Ovary (tissue), 9 donors: ENCODE results near the gene DIABLO. TPM values are rescaled to one million over a fixed set of nuclear protein-coding genes. Genes with fewer than 3 reads are reported as not detected.

Source experiments
- DNase-seq, 5 donors: peaks; one replicate each; pipeline ENCODE4 v3.0.0-alpha.2; 2019 to 2020
- H3K27ac ChIP-seq, 2 donors: fragments of 200-600 bp; one replicate each; pipeline versions ENCODE4 v1.5.1 to v1.8.0; 2019 to 2022
- H3K27me3 ChIP-seq: fragments of 200-600 bp; one replicate; pipeline ENCODE4 v1.8.0; 2022
- H3K36me3 ChIP-seq: fragments of 200-600 bp; sonication (generic); one replicate; pipeline ENCODE4 v1.5.1; 2019
- H3K4me1 ChIP-seq: one replicate; pipeline ENCODE4 v1.8.1; 2013; ENCODE audit warnings: mild to moderate bottlenecking, moderate library complexity; ENCODE audit not compliant: insufficient read depth
- H3K4me3 ChIP-seq: fragments of 200-600 bp; sonication (generic); one replicate; pipeline ENCODE4 v1.5.1; 2017
- H3K9me3 ChIP-seq, 2 donors: fragments of 200-600 bp in 1 of 2; sonication (generic) in 1 of 2; one replicate each; pipeline versions ENCODE4 v1.5.1 to v1.8.1; 2013 to 2019; ENCODE audit warnings: mild to moderate bottlenecking in 1 of 2, moderate library complexity in 1 of 2
- CTCF ChIP-seq, 3 donors: fragments of 450-650 bp in 2 of 3; fragments of 200-600 bp in 1 of 3; IDR thresholded peaks; one replicate each; pipeline versions ENCODE4 v1.5.1 to v1.8.0; 2016 to 2022; ENCODE audit warnings: antibody characterized with exemption in 3 of 3, mild to moderate bottlenecking in 1 of 3
- EP300 ChIP-seq: sonication (generic); formaldehyde crosslinking; IDR thresholded peaks from one replicate; pipeline ENCODE4 v1.6.1; 2017; ENCODE audit warnings: antibody characterized with exemption
- POLR2A ChIP-seq: fragments of 450-650 bp; IDR thresholded peaks from one replicate; pipeline ENCODE4 v1.6.1; 2017; ENCODE audit warnings: antibody characterized with exemption, mild to moderate bottlenecking, moderate library complexity
- WGBS, 3 donors: extraction: QIAGEN DNeasy Blood & Tissue Kit in 1 of 3; methylation state at CpG; one replicate each; pipeline versions ENCODE4 v1.1.5 to v1.1.7; 2013 to 2017; 5-methylcytosine and 5-hydroxymethylcytosine counted together
- intact Hi-C, 4 donors: fragments of 100-400 bp; cut with DNase I; formaldehyde crosslinking; loops; one replicate each; pipeline versions ENCODE4 v1.11.0 to v1.15.1; 2022 to 2023
- polyA plus RNA-seq, 2 donors: library from polyadenylated mRNA; stranded (reverse); fragments of 200-250 nt in 1 of 2; fragments of 350-450 nt in 1 of 2; fragmentation: Illumina TruSeq in 1 of 2; extraction: RNeasy Lipid Tissue Mini Kit (QIAGEN cat#74804) in 1 of 2; gene quantifications; one replicate each; pipeline ENCODE4 v1.2.3, GENCODE V29; 2013 to 2014
- total RNA-seq, 7 donors: library from RNA; depleted of rRNA in 2 of 7; stranded (reverse); fragments of >200 nt in 2 of 7; fragmentation: NEBNext Ultra II Directional in 3 of 7; extraction: Animal tissue kit (Norgen Biotek cat#: 25700) in 3 of 7; gene quantifications; one replicate each; pipeline versions ENCODE4 v1.1.0 to v1.2.4, GENCODE V29; 2016 to 2023
- donor health status: DM: no; HTN: no; CAD: no; lungs with moderate emphysema.
- donor health status: DM: no; HTN: no; CAD: no.
- donor health status: Bipolar disorder and iron deficiency.
- donor health status: DM: yes; HTN: yes; CAD: no.
- donor health status: DM: no; HTN: no; CAD: no.
- donor health status: DM: yes; HTN: yes; CAD: no.

The DIABLO gene
- total and polyA plus RNA-seq, 9 donors = 35.9 to 92.1 (median 41.1) TPM

- H3K4me3 ChIP-seq = no peak overlapping the region
- intact Hi-C loops = no loop called here
- no peak overlapping the region for H3K27ac ChIP-seq
- H3K4me1 ChIP-seq = no peaks in the 10 kb centered on the region
- H3K9me3 ChIP-seq = no peaks in the 10 kb centered on the region
- 81 to 89% (median 86%) methylated on average over 7 of the region's 7 CpGs for WGBS, 3 donors
- H3K27me3 ChIP-seq = no peaks in the 10 kb centered on the region
- no peaks in the 10 kb centered on the region for H3K36me3 ChIP-seq
- no peak for TF ChIP-seq CTCF (IDR thresholded peaks at IDR 0.05)
- TF ChIP-seq EP300 = no peak
- no peak for TF ChIP-seq POLR2A
- DNase-seq = no peak
These were observed 9.9 kb upstream of the DIABLO start for GRCh38 chr12:122235741-122236140.

- Histone ChIP-seq H3K9me3 (no peaks in the 10 kb centered on the region), H3K4me3 (no peak overlapping the region), H3K36me3 (no peaks in the 10 kb centered on the region), H3K4me1 (no peaks in the 10 kb centered on the region), H3K27ac (no peak overlapping the region), H3K27me3 (no peaks in the 10 kb centered on the region)
- TF ChIP-seq EP300 = no peak
- TF ChIP-seq CTCF (IDR thresholded peaks at IDR 0.05) = no peak
- TF ChIP-seq POLR2A = no peak
- no peak for DNase-seq
- intact Hi-C loops = no loop called here
- 90 to 98% (median 94%) methylated on average over 10 of the region's 10 CpGs for WGBS, 3 donors
These were observed 6.8 kb upstream of the DIABLO start for GRCh38 chr12:122232691-122233090.

- intact Hi-C loops = no loop called here
- no peaks in the 10 kb centered on the region for H3K27me3 ChIP-seq
- TF ChIP-seq CTCF (IDR thresholded peaks at IDR 0.05) = no peak
- no peak for TF ChIP-seq EP300
- TF ChIP-seq POLR2A = no peak
- H3K36me3 ChIP-seq = no peaks in the 10 kb centered on the region
- peaks cover 7% of the 10 kb centered on the region for H3K4me1 ChIP-seq
- H3K9me3 ChIP-seq = no peaks in the 10 kb centered on the region
- no peak overlapping the region for H3K4me3 ChIP-seq
- H3K27ac ChIP-seq = no peak overlapping the region
- 70 to 75% (median 74%) methylated on average over 6 of the region's 6 CpGs for WGBS, 3 donors
- no peak for DNase-seq
These were observed 4.9 kb upstream of the DIABLO start for GRCh38 chr12:122230798-122231197.

- Histone ChIP-seq H3K27ac (no peak overlapping the region), H3K27me3 (no peaks in the 10 kb centered on the region), H3K4me3 (no peak overlapping the region), H3K36me3 (no peaks in the 10 kb centered on the region), H3K4me1 (peaks cover 12% of the 10 kb centered on the region), H3K9me3 (no peaks in the 10 kb centered on the region)
- DNase-seq = no peak
- TF ChIP-seq EP300 (no peak), CTCF (IDR thresholded peaks at IDR 0.05) (no peak), POLR2A (no peak)
- 84 to 89% (median 89%) methylated on average over 5 of the region's 5 CpGs for WGBS, 3 donors
- intact Hi-C loops = no loop called here
These were observed 2.2 kb upstream of the DIABLO start for GRCh38 chr12:122228092-122228491.
